Measurements from ENCODE around the gene CMIP. TPM values are rescaled to one million over a fixed set of nuclear protein-coding genes. Genes with fewer than 3 reads are reported as not detected.

Gene CMIP
- total RNA-seq, 1 donor from 2014 or later = 163 TPM

DNA sequence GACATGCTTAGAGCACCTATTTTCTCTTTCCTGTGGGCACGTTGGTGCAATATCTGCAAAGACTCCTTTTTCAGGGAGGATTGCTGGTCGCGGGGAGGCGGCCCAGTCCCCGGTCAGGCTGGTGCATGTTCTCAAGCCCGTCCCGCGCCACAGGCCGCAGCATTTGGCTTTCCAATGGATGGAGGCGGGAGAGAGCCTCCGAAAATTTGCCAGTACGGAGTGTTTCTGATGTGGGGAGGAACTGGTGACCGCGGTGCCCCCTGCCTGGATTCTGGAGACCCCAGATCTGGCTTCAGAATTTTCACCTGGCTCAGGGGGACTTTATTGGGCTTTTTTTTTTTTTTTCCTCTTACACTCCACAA is 2.3 kb downstream of the CMIP start:
- DNase-seq = no peak
- Mint-ChIP-seq H3K27ac (ENCODE audit: unreplicated experiment) (peak overlapping the region; percentile 84), H3K36me3 (ENCODE audit: unreplicated experiment) (no peaks in the 10 kb centered on the region), H3K4me3 (ENCODE audit: unreplicated experiment) (peak overlapping the region; percentile 98), H3K9me3 (ENCODE audit: unreplicated experiment) (peaks cover 18% of the 10 kb centered on the region), H3K27me3 (ENCODE audit: unreplicated experiment) (peaks cover 25% of the 10 kb centered on the region), H3K4me1 (ENCODE audit: low read depth, unreplicated experiment) (peaks cover 56% of the 10 kb centered on the region)
- TF ChIP-seq, protein P1, sequence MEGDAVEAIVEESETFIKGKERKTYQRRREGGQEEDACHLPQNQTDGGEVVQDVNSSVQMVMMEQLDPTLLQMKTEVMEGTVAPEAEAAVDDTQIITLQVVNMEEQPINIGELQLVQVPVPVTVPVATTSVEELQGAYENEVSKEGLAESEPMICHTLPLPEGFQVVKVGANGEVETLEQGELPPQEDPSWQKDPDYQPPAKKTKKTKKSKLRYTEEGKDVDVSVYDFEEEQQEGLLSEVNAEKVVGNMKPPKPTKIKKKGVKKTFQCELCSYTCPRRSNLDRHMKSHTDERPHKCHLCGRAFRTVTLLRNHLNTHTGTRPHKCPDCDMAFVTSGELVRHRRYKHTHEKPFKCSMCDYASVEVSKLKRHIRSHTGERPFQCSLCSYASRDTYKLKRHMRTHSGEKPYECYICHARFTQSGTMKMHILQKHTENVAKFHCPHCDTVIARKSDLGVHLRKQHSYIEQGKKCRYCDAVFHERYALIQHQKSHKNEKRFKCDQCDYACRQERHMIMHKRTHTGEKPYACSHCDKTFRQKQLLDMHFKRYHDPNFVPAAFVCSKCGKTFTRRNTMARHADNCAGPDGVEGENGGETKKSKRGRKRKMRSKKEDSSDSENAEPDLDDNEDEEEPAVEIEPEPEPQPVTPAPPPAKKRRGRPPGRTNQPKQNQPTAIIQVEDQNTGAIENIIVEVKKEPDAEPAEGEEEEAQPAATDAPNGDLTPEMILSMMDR (IDR thresholded peaks at IDR 0.05; ENCODE audit: partially characterized antibody, unreplicated experiment) = no peak

DNA sequence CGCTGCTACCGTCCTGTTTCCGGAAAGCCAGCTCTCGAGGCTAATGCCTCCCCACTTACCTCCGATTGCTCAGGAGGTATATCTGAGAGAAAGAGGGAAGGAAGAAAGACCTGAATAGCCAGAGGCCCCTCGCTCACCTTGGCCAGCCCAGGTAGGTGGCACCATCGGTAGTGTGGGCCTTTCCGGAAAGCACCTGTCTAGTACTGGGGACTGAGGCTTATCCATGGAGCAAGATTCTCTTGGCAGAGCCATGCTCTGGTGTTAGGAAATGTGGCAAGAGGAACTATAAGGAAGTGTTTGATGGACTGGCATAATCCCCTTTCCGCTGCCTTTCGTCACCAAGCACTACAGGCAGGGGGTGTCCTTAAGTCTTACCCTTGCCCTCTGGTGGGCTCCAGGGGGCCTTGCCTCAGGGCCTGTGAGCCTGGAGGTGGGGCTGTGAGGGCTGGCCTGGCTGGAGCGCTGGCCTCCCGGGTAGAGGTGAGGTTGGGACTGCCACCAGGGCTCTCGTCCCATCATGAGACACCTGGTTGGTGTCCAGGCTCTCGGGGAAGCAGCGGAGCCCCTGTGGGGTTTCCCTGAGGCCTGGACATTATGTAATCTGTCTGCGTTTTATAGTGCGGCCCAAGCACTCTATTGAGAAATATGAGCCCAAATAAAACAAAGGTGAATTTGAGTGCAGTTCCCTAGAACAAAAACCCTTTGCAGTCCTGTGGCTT is 2.9 kb downstream of the CMIP start:
- peaks cover 16% of the 10 kb centered on the region for H3K9me3 Mint-ChIP-seq (ENCODE audit: unreplicated experiment)
- no peak for DNase-seq
- H3K27ac Mint-ChIP-seq (ENCODE audit: unreplicated experiment) = peak overlapping the region; percentile 84
- H3K4me3 Mint-ChIP-seq (ENCODE audit: unreplicated experiment) = peak overlapping the region; percentile 98
- peaks cover 60% of the 10 kb centered on the region for H3K4me1 Mint-ChIP-seq (ENCODE audit: low read depth, unreplicated experiment)
- TF ChIP-seq, protein P1 (IDR thresholded peaks at IDR 0.05; ENCODE audit: partially characterized antibody, unreplicated experiment) = no peak
- H3K36me3 Mint-ChIP-seq (ENCODE audit: unreplicated experiment) = no peaks in the 10 kb centered on the region
- peaks cover 28% of the 10 kb centered on the region for H3K27me3 Mint-ChIP-seq (ENCODE audit: unreplicated experiment)

DNA sequence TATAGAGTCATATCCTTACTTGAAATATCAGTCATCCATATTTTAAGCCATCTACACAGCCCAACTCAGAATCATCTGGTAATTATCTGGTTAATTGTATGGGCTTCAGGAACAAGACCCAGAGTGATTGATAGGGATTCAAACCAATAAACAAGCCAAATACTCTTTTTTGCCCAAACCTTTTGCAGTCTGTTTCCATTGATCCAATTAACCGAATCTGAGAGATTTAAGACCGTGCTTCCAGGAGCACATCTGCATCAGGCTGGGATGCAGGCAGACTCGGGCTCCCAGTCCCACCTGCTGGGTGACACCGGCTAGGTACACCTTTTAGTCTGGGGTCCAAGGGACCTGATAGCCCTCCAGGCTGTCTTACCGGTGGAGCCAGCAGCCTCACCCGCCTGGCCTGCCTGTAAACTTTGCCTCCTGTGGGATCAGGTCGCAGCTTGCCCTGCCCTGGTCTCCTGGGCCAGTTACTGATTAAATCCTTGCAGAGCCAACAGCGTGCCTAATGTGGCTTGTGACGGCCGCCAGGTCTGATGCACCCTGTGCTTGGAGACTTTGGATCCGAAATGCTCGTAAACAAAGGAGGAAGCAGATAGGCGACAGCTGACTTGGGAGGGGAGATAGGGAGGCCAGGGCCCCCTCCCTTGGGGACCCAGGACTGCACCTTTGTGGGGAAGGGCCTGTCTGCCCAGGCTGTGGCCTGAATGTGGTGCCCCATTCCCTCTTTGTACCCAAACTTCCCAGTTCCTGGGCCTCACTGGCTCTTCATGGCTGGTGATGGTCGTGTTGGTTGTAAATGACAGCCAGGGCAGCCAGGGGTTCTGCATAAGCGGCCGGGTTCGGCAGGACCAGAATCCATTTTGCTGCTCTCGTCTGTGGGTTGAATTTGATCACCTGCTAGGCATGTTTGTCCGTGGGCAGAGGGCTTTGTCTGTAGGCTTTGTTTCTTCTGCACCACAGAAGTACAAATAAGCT is 3.8 kb downstream of the CMIP start:
- DNase-seq = peak; percentile 50
- H3K27me3 Mint-ChIP-seq (ENCODE audit: unreplicated experiment) = peaks cover 25% of the 10 kb centered on the region
- peaks cover 16% of the 10 kb centered on the region for H3K9me3 Mint-ChIP-seq (ENCODE audit: unreplicated experiment)
- no peaks in the 10 kb centered on the region for H3K36me3 Mint-ChIP-seq (ENCODE audit: unreplicated experiment)
- peaks cover 60% of the 10 kb centered on the region for H3K4me1 Mint-ChIP-seq (ENCODE audit: low read depth, unreplicated experiment)
- peak overlapping the region; percentile 64 for H3K27ac Mint-ChIP-seq (ENCODE audit: unreplicated experiment)
- TF ChIP-seq, protein P1 (IDR thresholded peaks at IDR 0.05; ENCODE audit: partially characterized antibody, unreplicated experiment) = no peak
- peak overlapping the region; percentile 87 for H3K4me3 Mint-ChIP-seq (ENCODE audit: unreplicated experiment)

DNA sequence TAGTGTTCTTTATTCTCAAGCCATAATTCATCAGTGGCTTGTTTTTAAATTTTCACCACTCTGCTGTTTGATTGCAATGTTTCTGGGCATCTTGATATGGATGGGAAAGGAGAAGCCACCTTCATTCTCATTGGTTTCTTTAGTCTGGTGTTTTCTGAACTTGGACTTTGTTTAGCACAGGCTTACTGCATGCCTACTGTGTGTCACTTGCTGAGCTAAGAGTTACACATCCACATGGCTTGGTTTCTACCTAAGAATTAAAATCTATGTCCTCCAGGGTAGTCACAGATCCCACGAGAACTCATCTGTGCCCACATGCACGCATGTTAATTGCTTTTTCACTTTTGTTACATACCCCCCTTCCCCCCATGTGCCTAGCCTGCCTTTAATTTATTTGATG is 4.6 kb downstream of the CMIP start:
- H3K27me3 Mint-ChIP-seq (ENCODE audit: unreplicated experiment) = peaks cover 20% of the 10 kb centered on the region
- H3K36me3 Mint-ChIP-seq (ENCODE audit: unreplicated experiment) = no peaks in the 10 kb centered on the region
- peaks cover 13% of the 10 kb centered on the region for H3K9me3 Mint-ChIP-seq (ENCODE audit: unreplicated experiment)
- TF ChIP-seq, protein P1 (IDR thresholded peaks at IDR 0.05; ENCODE audit: partially characterized antibody, unreplicated experiment) = no peak
- H3K4me3 Mint-ChIP-seq (ENCODE audit: unreplicated experiment) = peak overlapping the region; percentile 87
- H3K4me1 Mint-ChIP-seq (ENCODE audit: low read depth, unreplicated experiment) = peaks cover 61% of the 10 kb centered on the region
- peak overlapping the region; percentile 64 for H3K27ac Mint-ChIP-seq (ENCODE audit: unreplicated experiment)
- no peak for DNase-seq

Measured in glutamatergic neuron (in vitro differentiated cells).